Erythroblast (primary cell): Measurements from ENCODE around the gene LGALS7.

Experiments used
- GATA1 ChIP-seq: IDR thresholded peaks from 2 replicates; pipeline ENCODE4 v1.6.1; 2011; ENCODE audit warnings: low read depth, mild to moderate bottlenecking, control low read depth, low read length, moderate library complexity
- POLR2A ChIP-seq: IDR thresholded peaks from 2 replicates; pipeline ENCODE4 v1.6.1; 2011; ENCODE audit warnings: mild to moderate bottlenecking, low read length

- TF ChIP-seq POLR2A (no peak), GATA1 (no peak)
These were observed 6.9 kb downstream of the LGALS7 start for GRCh38 chr19:38766276-38767047.
